HG03565 (cell line): Measurements from ENCODE around the gene SPPL2B.

Experiments
- ATAC-seq: cut with Tn5 transposase; IDR thresholded peaks from one replicate; pipeline ENCODE4 v1.9.1; 2021; ENCODE audit warnings: mild to moderate bottlenecking, moderate library complexity; ENCODE audit not compliant: unreplicated experiment

Gene SPPL2B

DNA sequence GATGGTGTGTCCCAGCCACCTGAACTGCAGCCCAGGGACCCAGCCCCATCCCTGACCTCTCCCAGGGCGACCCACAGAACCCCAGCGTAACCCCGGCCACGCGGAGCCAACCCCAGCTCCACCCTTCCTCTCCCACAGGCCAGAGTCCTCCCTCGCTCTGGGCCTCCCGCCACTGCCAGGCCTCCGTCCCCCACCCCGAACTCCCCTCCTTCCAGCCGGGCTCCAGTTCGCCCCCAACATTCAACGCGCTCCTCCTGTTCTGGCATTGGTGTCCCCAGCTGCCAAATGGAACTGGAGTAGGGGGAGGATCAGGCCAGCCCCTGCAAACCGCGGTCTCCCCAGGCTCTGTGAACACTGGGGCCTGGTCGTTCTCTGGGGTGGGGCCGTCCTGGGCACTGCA is 28.0 kb upstream of the SPPL2B start:
- ATAC-seq, result no peak

DNA sequence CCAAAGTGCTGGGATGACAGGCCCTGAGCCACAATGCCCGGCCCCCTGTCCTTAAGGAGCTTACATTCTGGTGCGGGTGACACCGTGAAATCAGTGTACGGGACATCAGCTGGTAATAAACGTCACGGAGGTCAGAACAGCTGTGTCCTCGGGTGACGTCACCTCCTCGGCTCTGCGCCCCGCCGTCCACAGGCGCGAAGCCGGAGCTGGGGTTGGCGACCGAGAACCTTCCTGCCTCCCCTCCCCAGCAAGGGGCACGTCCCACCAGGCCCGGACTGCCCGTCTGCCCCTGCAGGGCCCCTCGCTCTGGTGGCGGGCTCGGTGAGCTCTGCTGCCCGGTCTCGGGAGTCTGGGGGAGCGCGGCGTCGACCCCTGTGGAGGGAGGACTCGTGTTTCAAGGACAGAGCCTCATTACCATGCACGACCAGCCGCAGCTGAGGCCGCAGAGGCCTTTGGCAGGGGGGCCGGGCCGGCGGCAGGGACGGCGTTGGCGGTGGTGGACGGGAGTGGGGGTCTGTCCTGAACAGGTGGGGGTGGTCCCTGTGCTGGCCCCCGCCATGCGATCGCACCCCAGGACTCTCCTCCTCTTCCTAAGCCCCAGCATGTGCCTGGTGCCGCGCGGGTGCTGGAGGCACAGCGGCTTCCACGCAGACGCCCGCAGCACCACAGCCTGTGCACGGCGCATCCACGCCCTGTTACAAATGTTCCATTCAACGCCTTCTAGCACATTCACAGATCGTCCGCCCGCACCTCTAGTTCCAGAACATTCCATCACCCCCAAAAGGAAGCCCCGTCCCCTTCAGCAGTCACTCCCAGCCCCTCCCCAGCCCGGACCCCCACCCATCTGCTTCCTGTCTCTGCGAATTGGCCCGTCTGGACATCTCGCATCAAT is 25.9 kb upstream of the SPPL2B start:
- ATAC-seq, result no peak

DNA sequence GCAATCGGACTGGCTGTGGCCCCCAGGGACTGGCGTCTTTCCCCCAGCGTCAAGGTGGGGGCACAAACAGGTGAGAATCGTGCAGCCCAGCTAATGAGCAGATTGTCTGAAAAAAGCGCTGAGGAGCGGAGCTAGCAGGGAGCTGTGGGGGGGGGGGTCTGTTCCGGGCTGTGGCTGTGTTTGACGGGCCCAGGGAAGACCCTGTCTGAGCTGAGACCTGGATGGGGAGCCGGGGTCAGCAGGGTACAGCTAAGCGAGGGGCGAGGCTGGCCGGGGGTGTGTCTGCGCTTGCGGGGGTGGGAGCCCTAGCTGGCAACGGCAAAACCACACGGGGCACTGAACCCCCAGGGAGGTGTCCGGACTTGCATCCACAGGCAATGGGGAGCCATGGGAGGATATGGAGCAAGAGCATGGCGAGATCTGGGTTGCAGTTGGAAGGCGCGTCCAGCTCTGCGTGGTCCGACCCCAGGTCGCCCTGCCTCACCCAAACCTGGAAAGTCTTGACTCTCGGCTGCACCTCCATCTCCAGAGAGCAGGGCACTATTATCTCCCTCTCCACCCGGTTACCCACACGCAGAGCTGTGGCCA is 25.2 kb upstream of the SPPL2B start:
- ATAC-seq, result no peak

- ATAC-seq, result no peak
Measured at GRCh38 chr19:2305452-2306280, 22.8 kb upstream of the SPPL2B start.

GRCh38 chr19:2306281-2306806 is 22.1 kb upstream of the SPPL2B start:
- no peak for ATAC-seq

- no peak for ATAC-seq
Measured at GRCh38 chr19:2306971-2307370, 21.5 kb upstream of the SPPL2B start.

DNA sequence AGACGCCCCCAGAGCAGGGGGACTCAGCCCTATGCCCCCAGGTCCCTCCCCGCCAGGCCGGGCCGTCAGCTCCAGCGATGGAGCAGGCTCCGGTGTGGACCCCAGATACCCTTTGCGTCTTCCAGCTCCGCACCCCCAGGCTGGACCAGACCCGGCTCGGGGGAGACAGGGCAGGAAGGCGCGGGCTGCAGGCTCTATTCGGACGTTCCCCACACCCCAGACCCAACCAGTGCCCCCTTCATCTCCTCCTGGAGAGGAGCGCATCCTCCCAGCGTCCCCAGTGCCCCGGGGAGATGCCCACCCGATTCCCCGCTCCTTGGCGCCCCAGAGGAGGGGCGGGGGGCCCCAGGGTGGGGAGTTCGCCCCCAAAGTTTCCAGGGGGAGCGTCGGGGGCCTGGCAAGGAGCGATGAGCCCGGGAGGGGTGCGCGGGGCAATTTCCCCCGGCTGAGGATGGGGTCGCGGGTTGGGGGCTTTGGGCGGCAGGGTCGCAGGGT is 20.9 kb upstream of the SPPL2B start:
- ATAC-seq, result no peak

DNA sequence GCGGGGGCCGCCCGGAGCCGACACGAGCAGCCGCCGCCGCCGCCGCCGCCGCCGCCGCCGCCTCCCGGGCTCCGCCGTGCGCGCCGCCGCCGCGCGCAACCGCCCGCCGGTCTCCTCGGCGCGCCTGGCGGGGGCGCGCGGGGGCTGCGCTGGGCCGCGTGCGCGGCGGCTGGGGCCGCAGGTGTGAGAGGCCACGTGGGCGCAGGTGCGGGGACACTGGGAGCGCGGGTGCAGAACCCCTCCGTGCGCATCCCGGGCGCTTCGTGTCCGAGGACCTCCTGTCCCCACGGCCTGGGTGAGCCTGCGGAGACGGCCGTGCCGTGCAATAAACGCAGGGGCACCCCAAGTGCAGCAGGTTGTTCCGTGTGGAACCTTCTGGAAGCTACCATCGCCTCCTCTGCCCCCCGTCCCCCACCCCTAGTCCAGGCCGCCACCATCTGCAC is 20.3 kb upstream of the SPPL2B start, which contains the start of gene LINGO3:
Gene LINGO3, minus strand, starts transcription at position 41 of the 443 bp plus-strand sequence. CDS start 16,378 bp downstream, outside the sequence.
- no peak for ATAC-seq

GRCh38 chr19:2309734-2310362 is 18.6 kb upstream of the SPPL2B start:
- no peak for ATAC-seq

DNA sequence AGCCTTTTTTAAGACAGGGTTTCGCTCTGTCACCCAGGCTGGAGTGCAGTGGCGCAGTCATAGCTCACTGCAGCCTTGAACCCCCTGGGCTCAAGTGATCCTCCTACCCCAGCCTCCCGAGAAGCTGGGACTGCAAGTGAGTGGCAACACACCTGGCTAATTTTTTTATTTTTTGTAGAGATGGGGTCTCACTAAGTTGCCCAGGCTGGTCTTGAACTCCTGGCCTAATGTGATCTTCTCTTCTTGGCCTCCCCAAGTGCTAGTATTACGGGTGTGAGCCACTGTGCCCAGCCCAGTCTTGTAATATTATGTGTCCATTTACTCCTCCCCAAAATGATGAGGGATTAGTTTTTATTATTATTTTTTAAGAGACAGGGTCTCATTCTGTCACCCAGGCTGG is 17.4 kb upstream of the SPPL2B start:
- no peak for ATAC-seq

GRCh38 chr19:2312820-2313501 is 15.5 kb upstream of the SPPL2B start:
- ATAC-seq, result no peak

DNA sequence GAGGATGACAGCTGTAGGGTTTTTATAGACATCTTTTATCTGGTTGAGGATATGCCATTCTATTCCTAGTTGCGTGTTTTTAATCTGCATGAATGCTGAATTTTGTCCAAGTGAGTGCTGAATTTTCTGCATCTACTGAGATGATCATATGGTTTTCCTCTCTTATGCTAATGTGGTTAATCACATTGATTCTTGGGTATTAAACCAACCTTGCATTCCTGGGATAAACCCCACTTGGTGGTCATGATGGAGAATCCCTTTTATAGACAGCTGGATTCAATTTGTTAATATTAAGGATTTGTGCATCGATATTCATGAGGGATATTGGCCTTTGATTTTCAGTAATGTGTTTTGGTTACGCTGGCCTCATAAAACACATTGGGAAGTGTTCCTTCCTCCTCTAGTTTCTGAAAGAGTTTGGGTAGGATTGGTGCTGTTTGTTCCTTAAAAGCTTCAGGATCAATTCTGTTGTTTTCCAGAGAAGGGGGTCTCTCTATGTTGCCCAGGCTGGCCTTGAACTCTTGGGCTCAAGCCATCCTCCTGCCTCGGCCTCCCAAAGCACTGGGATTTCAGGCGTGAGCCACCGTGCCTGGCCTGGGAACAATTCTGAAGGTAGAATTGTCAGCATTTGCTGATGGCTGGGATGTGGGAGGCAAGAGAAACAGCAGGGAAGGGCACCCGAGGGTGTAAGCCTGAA is 13.2 kb upstream of the SPPL2B start:
- ATAC-seq, result no peak

DNA sequence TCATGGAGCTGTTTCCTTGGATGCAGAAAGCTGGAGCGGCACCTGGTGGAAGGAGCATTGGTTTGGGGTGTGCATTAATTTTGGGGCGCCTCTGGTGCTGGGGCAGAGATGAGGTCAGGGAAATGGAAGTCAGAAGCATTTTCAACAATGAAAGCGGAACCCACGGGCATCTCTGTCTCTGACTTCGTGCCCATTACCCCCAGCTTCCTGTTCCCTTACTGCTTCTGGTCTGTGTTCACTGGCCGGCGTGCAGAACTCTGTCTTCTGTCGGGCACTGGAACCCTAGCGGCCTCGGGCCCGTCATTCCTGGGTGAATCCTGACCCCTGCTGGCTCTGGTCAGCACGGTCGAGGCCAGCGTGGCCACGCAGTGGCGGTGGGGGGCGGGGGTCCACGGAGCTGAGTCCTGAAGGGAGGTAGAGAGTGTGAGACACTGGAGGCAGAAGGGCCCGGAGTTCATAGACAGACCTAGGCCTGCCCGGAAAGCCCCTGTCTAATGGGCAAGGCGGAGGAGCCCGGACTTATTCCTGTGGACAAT is 12.6 kb upstream of the SPPL2B start:
- ATAC-seq, result no peak

DNA sequence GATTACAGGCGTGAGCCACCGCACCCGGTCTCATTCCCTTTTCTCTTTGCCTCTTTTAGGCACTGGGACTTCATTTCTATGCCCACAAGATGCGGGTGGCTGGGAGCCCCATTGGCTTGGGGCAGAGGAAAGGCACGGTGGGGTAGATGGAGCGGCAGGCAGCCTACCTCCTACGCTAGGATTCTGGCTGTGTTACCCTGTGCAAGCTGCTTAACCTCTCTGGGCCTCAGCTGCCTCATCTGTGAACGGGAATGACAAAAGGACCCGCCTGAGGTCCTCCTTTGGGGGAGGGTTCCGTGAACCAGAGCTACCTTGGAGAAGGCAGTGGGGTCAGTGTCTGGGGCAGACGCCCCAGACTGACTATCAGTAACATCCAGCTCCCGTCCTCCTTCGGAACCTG is 11.2 kb upstream of the SPPL2B start:
- ATAC-seq, result no peak

GRCh38 chr19:2317756-2318155 is 10.7 kb upstream of the SPPL2B start:
- no peak for ATAC-seq

DNA sequence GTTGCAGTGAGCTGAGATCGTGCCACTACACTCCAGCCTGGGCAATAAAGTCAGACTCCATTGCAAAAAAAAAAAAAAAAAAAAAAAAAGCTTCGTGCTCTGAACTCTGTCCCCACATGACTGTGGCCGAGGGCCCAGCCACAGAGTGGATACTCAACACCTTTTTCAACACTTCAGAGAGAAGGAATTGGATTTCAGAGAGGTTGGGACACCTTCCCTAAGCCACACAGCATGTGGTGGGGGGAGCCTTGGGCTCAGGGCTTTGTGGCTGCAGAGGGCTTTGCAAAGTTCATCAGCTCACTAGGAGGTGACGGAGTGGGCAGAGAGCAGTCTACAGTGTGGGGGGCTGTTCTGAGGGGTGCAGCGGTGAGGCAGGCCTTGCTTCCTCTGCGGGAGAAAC is 9.6 kb upstream of the SPPL2B start:
- ATAC-seq, result no peak

- ATAC-seq, result no peak
Measured at GRCh38 chr19:2319551-2319950, 8.9 kb upstream of the SPPL2B start.

DNA sequence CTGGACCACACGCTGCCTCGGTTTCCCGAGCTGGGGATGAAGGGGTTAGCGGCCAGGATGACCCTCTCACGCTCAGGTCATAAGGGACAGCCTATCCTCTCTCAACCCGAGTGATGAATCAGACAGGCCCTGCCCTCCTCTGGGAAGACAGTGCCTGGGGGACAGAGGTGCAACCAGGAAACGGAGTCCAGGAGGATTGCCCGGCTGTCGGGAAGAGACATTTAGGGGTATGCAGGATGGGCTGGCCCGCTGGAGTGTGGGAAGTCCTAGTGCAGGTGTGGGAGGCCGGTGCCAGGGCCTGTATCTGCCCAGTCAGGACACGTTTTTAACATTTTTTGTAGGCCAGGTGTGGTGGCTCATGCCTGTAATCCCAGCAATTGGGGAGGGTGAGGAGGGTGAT is 8.4 kb upstream of the SPPL2B start:
- no peak for ATAC-seq

DNA sequence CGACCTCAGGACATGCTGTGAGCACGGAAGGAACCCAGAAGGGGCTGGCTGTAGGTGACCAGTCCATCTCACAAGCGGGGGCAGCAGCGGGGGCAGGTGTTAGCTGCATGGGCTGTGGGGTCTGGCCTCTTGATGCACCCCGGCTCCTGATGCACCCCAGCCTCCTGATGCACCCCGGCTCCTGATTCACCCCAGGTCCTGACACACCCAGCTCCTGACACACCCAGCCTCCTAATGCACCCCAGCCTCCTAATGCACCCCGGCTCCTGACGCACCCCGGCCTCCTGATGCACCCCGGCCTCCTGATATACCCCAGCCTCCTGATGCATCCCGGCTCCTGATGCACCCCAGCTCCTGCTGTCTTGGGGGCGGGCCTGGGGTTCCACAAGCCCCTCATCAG is 7.5 kb upstream of the SPPL2B start:
- ATAC-seq, result no peak
